CD14-positive monocyte (primary cell): ENCODE data around the gene GARNL3. TPM values are rescaled to one million over a fixed set of nuclear protein-coding genes. Genes with fewer than 3 reads are reported as not detected.
A peak's percentile ranks its signal among the peaks of the same experiment; 100 is the strongest.

Source experiments
- DNase-seq, 3 donors: peaks; one replicate each; pipeline ENCODE4 v3.0.0-alpha.2; 2011 to 2022
- H2AFZ ChIP-seq: 2 replicates; pipeline ENCODE4 v1.6.0; 2012; ENCODE audit warnings: mild to moderate bottlenecking, low read depth, low read length, inconsistent platforms; ENCODE audit not compliant: insufficient read depth, poor library complexity, severe bottlenecking
- H3K27ac ChIP-seq, 2 donors: 1 replicate in 1 of 2; 2 replicates in 1 of 2; pipeline ENCODE4 v1.5.1; 2012 to 2013; ENCODE audit warnings: low read length in 2 of 2, control low read depth in 1 of 2, inconsistent platforms in 1 of 2, low read depth in 1 of 2, mild to moderate bottlenecking in 1 of 2
- H3K27me3 ChIP-seq, 2 donors: one replicate each; pipeline versions ENCODE4 v1.6.0 to v1.6.1; 2011 to 2013; ENCODE audit warnings: low read length in 2 of 2; ENCODE audit not compliant: control insufficient read depth in 2 of 2, insufficient read depth in 2 of 2
- H3K36me3 ChIP-seq, 2 donors: replicated peaks in 1 of 2; 1 replicate in 1 of 2; 2 replicates in 1 of 2; pipeline versions ENCODE4 v1.5.1 to v1.6.1; 2012 to 2013; ENCODE audit warnings: low read length in 2 of 2, control low read depth in 1 of 2, inconsistent platforms in 1 of 2, mild to moderate bottlenecking in 1 of 2; ENCODE audit not compliant: insufficient read depth in 2 of 2, control insufficient read depth in 1 of 2
- H3K4me1 ChIP-seq, 2 donors: 1 replicate in 1 of 2; 2 replicates in 1 of 2; pipeline versions ENCODE4 v1.5.1 to v1.6.1; 2012 to 2013; ENCODE audit warnings: low read length in 2 of 2, control low read depth in 1 of 2, inconsistent platforms in 1 of 2, mild to moderate bottlenecking in 1 of 2, moderate library complexity in 1 of 2; ENCODE audit not compliant: insufficient read depth in 2 of 2, control insufficient read depth in 1 of 2
- H3K4me2 ChIP-seq: replicated peaks from 2 replicates; pipeline ENCODE3; 2012; ENCODE audit warnings: low read length, moderate library complexity, mild to moderate bottlenecking; ENCODE audit not compliant: poor library complexity, severe bottlenecking; ENCODE audit errors: extremely low read depth
- H3K4me3 ChIP-seq, 3 experiments: fragments of 200-600 bp in 1 of 3; sonication (generic) in 1 of 3; replicated peaks in 1 of 3; 1 replicate in 2 of 3; 2 replicates in 1 of 3; pipeline ENCODE4 v1.5.1; 2011 to 2013; ENCODE audit warnings: low read length in 3 of 3, mild to moderate bottlenecking in 3 of 3, control low read depth in 2 of 3, low read depth in 2 of 3, inconsistent platforms in 1 of 3, moderate library complexity in 1 of 3
- H3K79me2 ChIP-seq: 2 replicates; pipeline ENCODE4 v1.6.0; 2012; ENCODE audit warnings: mild to moderate bottlenecking, control low read depth, inconsistent platforms, low read length, moderate library complexity; ENCODE audit not compliant: insufficient read depth
- H3K9ac ChIP-seq: 2 replicates; pipeline ENCODE4 v1.6.0; 2017; ENCODE audit warnings: low read length, mild to moderate bottlenecking; ENCODE audit not compliant: insufficient read depth, poor library complexity, severe bottlenecking
- H3K9me3 ChIP-seq, 2 donors: replicated peaks in 1 of 2; 1 replicate in 1 of 2; 2 replicates in 1 of 2; pipeline versions ENCODE4 v1.5.1 to v1.6.1; 2012 to 2013; ENCODE audit warnings: low read length in 2 of 2, control low read depth in 1 of 2; ENCODE audit not compliant: control insufficient read depth in 1 of 2, insufficient read depth in 1 of 2
- H4K20me1 ChIP-seq: 2 replicates; pipeline ENCODE4 v1.6.0; 2012; ENCODE audit warnings: mild to moderate bottlenecking, low read length, control low read depth, moderate library complexity; ENCODE audit not compliant: insufficient read depth
- H3K27ac Mint-ChIP-seq, 7 donors: one replicate each; pipeline ENCODE4 v1.8.0; 2020; ENCODE audit warnings: mild to moderate bottlenecking in 7 of 7, mixed read lengths in 7 of 7, moderate library complexity in 6 of 7, inconsistent platforms in 2 of 7
- H3K27me3 Mint-ChIP-seq, 3 donors: one replicate each; pipeline ENCODE4 v1.8.0; 2021 to 2022; ENCODE audit warnings: low read depth in 3 of 3, mild to moderate bottlenecking in 3 of 3, mixed read lengths in 3 of 3, moderate library complexity in 3 of 3, inconsistent platforms in 1 of 3
- H3K36me3 Mint-ChIP-seq, 2 donors: one replicate each; pipeline ENCODE4 v1.8.0; 2020; ENCODE audit warnings: mixed read lengths in 2 of 2, inconsistent platforms in 1 of 2, mild to moderate bottlenecking in 1 of 2
- H3K4me1 Mint-ChIP-seq: one replicate; pipeline ENCODE4 v1.8.0; 2020; ENCODE audit warnings: mild to moderate bottlenecking, mixed read lengths
- H3K4me3 Mint-ChIP-seq, 2 donors: one replicate each; pipeline ENCODE4 v1.8.0; 2020; ENCODE audit warnings: mild to moderate bottlenecking in 2 of 2, mixed read lengths in 2 of 2, moderate library complexity in 1 of 2
- H3K9me3 Mint-ChIP-seq, 7 donors: one replicate each; pipeline ENCODE4 v1.8.0; 2020 to 2022; ENCODE audit warnings: mixed read lengths in 7 of 7, mild to moderate bottlenecking in 6 of 7, moderate library complexity in 6 of 7, inconsistent platforms in 2 of 7
- WGBS: methylation state at CpG from one replicate; pipeline ENCODE4 v1.1.5; 2013; ENCODE audit warnings: missing lambda C conversion rate; ENCODE audit not compliant: insufficient coverage; 5-methylcytosine and 5-hydroxymethylcytosine counted together
- intact Hi-C, 2 donors: fragments of 100-400 bp; cut with micrococcal nuclease; formaldehyde crosslinking; loops; one replicate each; pipeline versions ENCODE4 v1.15.0 to v1.15.1; 2023
- polyA plus RNA-seq, 3 donors: library from polyadenylated mRNA; depleted of rRNA in 1 of 3; unstranded in 2 of 3; stranded (reverse) in 1 of 3; fragments of 300-500 nt in 2 of 3; fragments of >200 nt in 1 of 3; fragmentation: Illumina TruSeq in 2 of 3; gene quantifications; 1 replicate in 2 of 3; 2 replicates in 1 of 3; pipeline ENCODE4 v1.2.3, GENCODE V29; 2012 to 2021
- TF ChIP-seq, protein P1 (sequence below): fragments of 200-600 bp; IDR thresholded peaks from one replicate; pipeline ENCODE4 v1.8.0; 2022; ENCODE audit warnings: antibody characterized with exemption, mild to moderate bottlenecking

GARNL3 gene
- polyA plus RNA-seq, 3 donors, result 0.39 to 1.5 (median 0.94) TPM

GRCh38 chr9:127395497-127396252 lies 131.1 kb downstream of the GARNL3 start:
- no peaks in the 10 kb centered on the region for H3K9me3 ChIP-seq
- intact Hi-C loops, result loop anchor here (2.0 to 5.0 kb wide), 2 partner anchors 55 to 173 kb away; partner anchors contain the start of genes LRSAM1 (in 1 of the 2) and RPL12 (in 1 of the 2)
- H3K4me1 Mint-ChIP-seq, result peaks cover 23% of the 10 kb centered on the region
- DNase-seq, result no peak
- H4K20me1 ChIP-seq, result peaks cover 5% of the 10 kb centered on the region
- H3K27me3 Mint-ChIP-seq, result peaks cover 12 to 29% (median 17%) of the 10 kb centered on the region in 3 donors
- H3K27ac Mint-ChIP-seq, result peak overlapping the region in 1 of 7 donors; percentile 30
- no peaks in the 10 kb centered on the region for H3K36me3 ChIP-seq
- peaks cover 0 to 3% (median 0%) of the 10 kb centered on the region in 7 donors for H3K9me3 Mint-ChIP-seq
- H3K4me3 Mint-ChIP-seq, result peak overlapping the region; percentile 84 to 87
- H3K4me3 ChIP-seq, result no peak overlapping the region
- peaks cover 23 to 27% of the 10 kb centered on the region in 2 donors for H3K4me1 ChIP-seq
- H3K79me2 ChIP-seq, result no peaks in the 10 kb centered on the region
- no peak overlapping the region for H3K9ac ChIP-seq
- H2AFZ ChIP-seq, result peak overlapping the region; percentile 71
- TF ChIP-seq, protein P1, sequence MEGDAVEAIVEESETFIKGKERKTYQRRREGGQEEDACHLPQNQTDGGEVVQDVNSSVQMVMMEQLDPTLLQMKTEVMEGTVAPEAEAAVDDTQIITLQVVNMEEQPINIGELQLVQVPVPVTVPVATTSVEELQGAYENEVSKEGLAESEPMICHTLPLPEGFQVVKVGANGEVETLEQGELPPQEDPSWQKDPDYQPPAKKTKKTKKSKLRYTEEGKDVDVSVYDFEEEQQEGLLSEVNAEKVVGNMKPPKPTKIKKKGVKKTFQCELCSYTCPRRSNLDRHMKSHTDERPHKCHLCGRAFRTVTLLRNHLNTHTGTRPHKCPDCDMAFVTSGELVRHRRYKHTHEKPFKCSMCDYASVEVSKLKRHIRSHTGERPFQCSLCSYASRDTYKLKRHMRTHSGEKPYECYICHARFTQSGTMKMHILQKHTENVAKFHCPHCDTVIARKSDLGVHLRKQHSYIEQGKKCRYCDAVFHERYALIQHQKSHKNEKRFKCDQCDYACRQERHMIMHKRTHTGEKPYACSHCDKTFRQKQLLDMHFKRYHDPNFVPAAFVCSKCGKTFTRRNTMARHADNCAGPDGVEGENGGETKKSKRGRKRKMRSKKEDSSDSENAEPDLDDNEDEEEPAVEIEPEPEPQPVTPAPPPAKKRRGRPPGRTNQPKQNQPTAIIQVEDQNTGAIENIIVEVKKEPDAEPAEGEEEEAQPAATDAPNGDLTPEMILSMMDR, result no peak
- H3K4me2 ChIP-seq, result no peak overlapping the region
- H3K27ac ChIP-seq, result no peak overlapping the region
- 95% methylated on average over 4 of the region's 7 CpGs for WGBS
- H3K36me3 Mint-ChIP-seq, result peaks cover 0 to 3% of the 10 kb centered on the region in 2 donors
- peaks cover 0 to 7% of the 10 kb centered on the region in 2 donors for H3K27me3 ChIP-seq

- peaks cover 12 to 29% (median 17%) of the 10 kb centered on the region in 3 donors for H3K27me3 Mint-ChIP-seq
Observed at GRCh38 chr9:127396253-127396807, 131.8 kb downstream of the GARNL3 start.

More at GRCh38 chr9:127396253-127396807, 131.8 kb downstream of the GARNL3 start:
- Mint-ChIP-seq H3K27ac (peak overlapping the region in 3 of 7 donors; percentile 30 to 73 (median 71)), H3K9me3 (peaks cover 0 to 3% (median 0%) of the 10 kb centered on the region in 7 donors), H3K4me1 (peaks cover 23% of the 10 kb centered on the region), H3K4me3 (peak overlapping the region; percentile 84 to 87), H3K36me3 (peaks cover 0 to 3% of the 10 kb centered on the region in 2 donors)
- H3K27me3 ChIP-seq, result peaks cover 0 to 7% of the 10 kb centered on the region in 2 donors
- TF ChIP-seq, protein P1, result no peak
- H4K20me1 ChIP-seq, result peaks cover 5% of the 10 kb centered on the region
- no peak overlapping the region for H3K27ac ChIP-seq
- H3K36me3 ChIP-seq, result no peaks in the 10 kb centered on the region
- peaks cover 23 to 27% of the 10 kb centered on the region in 2 donors for H3K4me1 ChIP-seq
- H3K79me2 ChIP-seq, result no peaks in the 10 kb centered on the region
- 3% methylated on average over 16 of the region's 27 CpGs for WGBS
- no peak overlapping the region for H3K9ac ChIP-seq
- no peak for DNase-seq
- peak overlapping the region; percentile 71 for H2AFZ ChIP-seq
- H3K4me3 ChIP-seq, result peak overlapping the region; percentile 6 to 72 (median 50)
- no peaks in the 10 kb centered on the region for H3K9me3 ChIP-seq
- H3K4me2 ChIP-seq, result peak overlapping the region; percentile 87
- intact Hi-C loops, result loop anchor here (2.0 to 5.0 kb wide), 2 partner anchors 54 to 174 kb away; partner anchors contain the start of genes LRSAM1 (in 1 of the 2) and RPL12 (in 1 of the 2)
